ENCODE measurements around the gene MAIP1.

The MAIP1 gene

DNA sequence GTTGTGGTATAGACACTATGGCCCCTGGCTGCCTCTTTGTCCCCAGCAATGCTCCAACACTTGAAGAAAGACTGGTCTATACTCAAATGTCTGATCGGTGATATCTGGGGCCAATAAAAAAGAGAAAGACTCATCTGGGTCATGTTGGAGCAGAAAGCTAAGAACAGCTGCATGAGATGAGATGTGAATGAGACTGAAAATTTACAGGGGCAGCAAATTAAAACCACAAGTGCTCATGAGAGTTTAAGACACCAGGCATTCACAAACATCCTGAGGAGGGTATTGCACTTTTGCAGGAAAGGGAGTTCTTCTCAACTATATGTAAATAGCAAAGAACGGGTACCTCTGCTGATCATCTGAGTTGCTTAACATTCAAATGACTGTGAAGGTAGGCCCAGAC, 36.3 kb downstream of the MAIP1 start:
- DNase-seq (ENCODE audit: low read depth), result no peak

DNA sequence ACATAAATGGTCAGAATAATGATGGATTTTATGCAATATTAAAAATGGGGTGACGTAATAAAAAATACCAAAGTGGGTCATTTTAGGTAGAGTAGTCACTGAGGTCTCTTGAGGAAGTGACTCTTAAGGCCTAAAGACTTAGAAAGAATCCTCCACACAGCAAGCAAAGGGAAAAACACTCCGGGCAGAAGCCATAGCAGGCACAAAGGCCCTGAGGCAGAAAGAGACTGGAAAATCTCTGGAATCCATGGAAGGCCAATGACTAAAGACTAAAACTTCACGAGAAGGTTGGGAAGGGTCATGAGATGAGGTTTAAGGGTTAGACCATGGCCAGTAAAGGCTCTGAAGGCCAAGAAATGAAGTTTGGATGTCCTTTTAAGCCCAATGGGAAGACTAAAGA, 36.9 kb downstream of the MAIP1 start:
- DNase-seq (ENCODE audit: low read depth), result no peak

DNA sequence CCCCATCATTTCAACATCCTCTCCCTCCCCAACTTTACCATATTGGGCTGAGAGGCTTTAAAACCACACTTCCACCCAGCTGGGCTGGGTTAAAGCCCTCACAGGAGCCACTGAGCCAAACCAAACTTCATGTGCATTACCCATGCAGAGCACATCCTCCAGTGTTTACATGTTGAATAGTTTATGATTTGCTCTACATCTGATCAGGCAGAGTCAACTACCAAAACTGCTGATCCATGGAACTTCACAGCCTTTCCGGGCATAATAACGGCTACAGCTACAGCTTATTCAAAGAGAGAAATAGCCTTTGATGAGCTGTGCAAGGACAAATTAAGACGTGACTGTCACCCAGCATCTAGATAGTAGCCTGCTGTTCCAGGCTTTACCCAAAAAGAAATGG, 39.0 kb downstream of the MAIP1 start:
- DNase-seq (ENCODE audit: low read depth), result no peak

DNA sequence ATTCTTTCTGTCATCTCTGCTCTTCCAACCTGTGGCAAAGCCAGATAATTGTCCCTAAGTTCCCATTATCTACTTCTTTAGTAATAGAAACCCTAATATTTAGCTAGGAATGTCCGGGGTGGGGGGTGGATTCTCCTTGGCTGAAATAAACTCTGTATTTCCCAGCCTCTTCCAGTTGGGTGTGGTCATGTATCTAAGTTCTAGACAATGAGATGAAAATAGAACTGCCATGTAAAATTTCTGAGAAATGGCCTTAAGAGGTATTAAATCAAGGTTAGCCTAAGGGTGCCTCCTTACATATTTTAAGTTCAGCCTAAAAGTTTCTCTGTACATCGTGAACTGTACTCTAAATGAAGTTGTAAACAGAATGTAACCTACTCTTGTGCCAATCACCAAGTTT, 39.5 kb downstream of the MAIP1 start:
- no peak for DNase-seq (ENCODE audit: low read depth)

- no peak for DNase-seq (ENCODE audit: low read depth)
These were observed 41.9 kb downstream of the MAIP1 start for GRCh38 chr2:199997296-199997695.

DNA sequence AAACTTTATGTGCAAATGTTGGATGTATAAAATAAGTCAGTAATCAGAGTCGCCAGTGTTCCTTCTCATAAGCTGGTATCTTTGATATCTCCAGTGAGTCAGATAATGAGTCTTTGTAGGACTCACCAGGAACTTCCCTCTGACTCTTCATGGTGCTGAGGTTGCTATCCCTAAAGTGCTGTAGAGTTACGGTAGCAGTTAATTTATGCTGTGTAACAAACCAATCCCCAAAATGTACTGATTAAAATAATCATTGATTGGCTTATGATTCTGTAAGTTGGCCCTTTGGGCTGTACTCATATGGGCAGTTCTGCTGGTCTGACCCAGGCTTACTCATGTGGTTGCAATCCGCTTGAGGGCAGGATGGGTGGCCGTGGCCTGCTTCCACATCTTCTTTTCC, 43.8 kb downstream of the MAIP1 start:
- DNase-seq (ENCODE audit: low read depth), result no peak

- DNase-seq (ENCODE audit: low read depth), result no peak
These were observed 45.2 kb downstream of the MAIP1 start for GRCh38 chr2:200000444-200001163.

DNA sequence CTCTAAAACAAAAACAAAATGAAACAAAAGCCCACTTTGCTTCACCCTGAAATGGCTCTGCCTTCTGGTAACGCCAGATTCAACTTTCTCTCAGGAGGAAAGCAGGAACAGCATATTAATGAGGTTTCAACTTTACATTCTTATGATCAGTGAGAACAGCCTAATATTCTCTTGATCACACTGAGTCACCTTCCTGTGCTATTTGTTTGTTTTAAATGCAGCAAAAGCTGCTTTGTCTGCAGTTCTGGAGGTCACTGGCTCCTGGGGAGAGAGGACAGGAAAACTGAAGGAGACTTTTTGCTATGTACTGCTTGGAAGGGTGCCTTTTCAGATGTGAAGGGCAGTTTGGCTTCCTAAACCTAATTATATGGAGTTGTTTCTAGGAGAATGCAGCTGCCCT, 48.1 kb downstream of the MAIP1 start:
- DNase-seq (ENCODE audit: low read depth), result no peak

DNA sequence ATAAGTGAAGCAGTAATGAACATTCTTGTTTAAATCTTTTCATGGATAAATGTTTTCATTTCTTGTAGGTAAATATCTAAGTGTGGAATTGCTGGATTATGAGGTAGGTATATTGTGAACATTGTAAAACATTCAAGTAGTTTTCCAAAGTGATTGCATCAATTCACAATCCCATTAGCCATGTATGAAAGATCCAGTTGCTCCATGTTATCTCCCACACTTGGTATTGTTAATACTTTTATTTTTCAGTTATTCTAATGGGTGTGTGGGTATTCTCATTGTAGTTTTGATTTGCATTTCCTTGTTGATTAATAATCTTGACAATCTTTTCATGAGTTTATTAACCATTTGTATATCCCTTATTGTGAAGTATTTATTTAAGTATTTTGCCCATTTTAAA, 50.3 kb downstream of the MAIP1 start:
- DNase-seq (ENCODE audit: low read depth), result no peak

DNA sequence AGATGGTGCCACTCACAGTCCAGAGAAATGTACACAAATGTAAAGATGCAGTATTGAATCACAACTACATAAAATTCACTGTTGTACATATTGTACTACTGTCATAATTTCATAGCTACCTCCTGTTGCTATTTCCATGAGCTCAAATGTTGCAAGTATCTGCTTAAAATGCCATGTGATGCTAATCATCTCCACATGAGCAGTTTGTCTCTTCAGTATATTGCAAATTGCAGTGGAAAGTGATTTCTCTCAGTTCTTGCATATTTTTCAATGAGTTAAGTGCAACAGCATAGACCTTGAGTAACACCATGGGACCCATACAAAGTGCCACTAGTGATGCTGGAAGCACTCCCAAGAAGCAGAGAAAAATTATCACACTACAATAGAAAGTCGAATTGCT, 51.9 kb downstream of the MAIP1 start:
- no peak for DNase-seq (ENCODE audit: low read depth)

DNA sequence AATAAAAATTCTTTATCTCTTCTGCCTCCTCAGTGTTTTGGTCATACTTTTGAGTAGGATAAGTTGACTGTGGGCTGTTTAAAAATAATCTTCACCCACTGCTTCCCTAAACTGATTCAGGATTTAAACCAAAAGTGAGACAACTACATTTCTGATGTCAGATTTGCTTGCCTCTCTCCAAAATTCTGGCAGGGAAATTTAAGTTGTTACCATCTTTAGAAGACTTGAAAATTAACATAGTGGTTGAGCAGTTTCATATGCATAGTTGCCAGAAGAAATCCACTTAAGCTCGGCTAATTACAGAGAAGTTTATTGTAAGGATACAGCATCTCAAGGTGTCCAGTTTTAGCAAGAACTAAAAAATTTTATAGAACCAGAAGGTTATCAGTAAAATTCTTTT, 57.0 kb downstream of the MAIP1 start:
- no peak for DNase-seq (ENCODE audit: low read depth)
